Measurements from ENCODE around the gene STEAP1B.
A peak's percentile ranks its signal among the peaks of the same experiment; 100 is the strongest.
"Not testable (repeated sequence)": the region's sequence is repeated elsewhere in the genome, so short reads cannot be mapped to it uniquely, and the experiment has no call there.

Gene STEAP1B

GRCh38 chr7:22452960-22453558 lies 46.9 kb downstream of the STEAP1B start:
- no peak for DNase-seq (ENCODE audit: low spot score)

DNA sequence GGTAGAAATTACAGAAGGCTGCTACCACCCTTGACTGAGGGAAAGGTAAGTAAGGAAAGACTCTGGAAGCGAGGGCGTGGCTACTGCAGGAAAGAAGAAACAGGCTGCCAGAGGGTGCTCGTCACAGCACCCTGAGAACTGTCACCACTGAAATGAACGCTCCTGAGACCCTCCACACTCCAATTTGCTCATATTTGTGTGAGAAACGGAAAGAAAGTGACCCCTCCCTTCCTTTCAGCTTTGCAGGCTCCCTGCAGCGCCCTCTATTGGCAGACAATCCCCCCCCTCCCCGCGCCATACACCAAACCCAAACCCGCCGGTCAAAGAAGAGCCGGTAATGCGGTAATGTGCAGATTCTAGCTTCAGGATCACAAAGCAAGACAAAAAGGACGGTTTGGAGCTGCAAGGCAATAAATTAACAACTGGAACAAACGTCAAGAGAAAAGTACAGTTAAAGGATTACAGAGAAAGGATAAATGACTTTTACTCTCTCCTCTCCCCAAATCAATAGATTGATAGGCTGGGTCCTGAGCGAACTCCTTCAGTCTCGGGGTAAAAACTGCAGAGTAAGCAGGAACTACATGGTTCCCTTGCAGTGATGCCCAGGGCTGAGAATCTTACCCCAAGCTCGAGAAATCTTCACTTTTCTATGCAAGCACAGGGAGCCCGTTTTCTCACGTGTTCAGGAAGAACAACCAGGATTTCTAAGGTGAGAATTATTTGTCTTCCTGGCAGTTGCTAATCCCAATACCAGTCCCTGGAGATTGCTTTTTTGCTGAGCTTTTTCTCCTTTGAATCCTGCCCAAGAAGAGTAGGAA lies 47.6 kb downstream of the STEAP1B start:
- DNase-seq (ENCODE audit: low spot score) = peak; percentile 74

- DNase-seq (ENCODE audit: low spot score) = not testable (repeated sequence)
Measured at GRCh38 chr7:22450013-22450412, 50.0 kb downstream of the STEAP1B start.

GRCh38 chr7:22447762-22448161 lies 52.2 kb downstream of the STEAP1B start:
- DNase-seq (ENCODE audit: low spot score) = no peak

DNA sequence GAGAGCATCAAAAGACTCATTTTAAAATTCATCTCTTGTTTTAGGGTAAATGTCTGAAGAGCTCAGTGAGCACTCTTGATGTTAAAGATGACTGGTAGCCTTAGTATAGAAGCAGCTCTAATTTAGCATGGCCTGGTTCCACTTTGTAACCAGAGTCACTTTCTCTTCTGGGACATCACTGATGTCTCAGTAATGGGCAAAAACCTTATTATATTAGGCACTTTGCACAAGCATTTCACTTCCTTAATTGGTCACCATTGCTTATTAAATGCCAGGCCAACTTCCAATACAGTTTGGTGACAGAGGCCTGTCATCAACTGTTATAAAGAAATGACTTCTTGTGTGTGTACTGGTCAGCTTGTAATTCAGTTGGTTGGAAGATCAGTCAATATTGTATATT lies 53.0 kb downstream of the STEAP1B start:
- DNase-seq (ENCODE audit: low spot score) = no peak

GRCh38 chr7:22445853-22446252 lies 54.1 kb downstream of the STEAP1B start:
- DNase-seq (ENCODE audit: low spot score) = no peak

- DNase-seq (ENCODE audit: low spot score) = no peak
Measured at GRCh38 chr7:22445140-22445743, 54.7 kb downstream of the STEAP1B start.

GRCh38 chr7:22444181-22444971 lies 55.6 kb downstream of the STEAP1B start:
- DNase-seq (ENCODE audit: low spot score) = peak; percentile 33

GRCh38 chr7:22443370-22444180 lies 56.4 kb downstream of the STEAP1B start:
- peak; percentile 58 for DNase-seq (ENCODE audit: low spot score)

GRCh38 chr7:22442882-22443369 lies 57.1 kb downstream of the STEAP1B start:
- DNase-seq (ENCODE audit: low spot score) = no peak

GRCh38 chr7:22442187-22442881 lies 57.7 kb downstream of the STEAP1B start:
- peak; percentile 30 for DNase-seq (ENCODE audit: low spot score)

DNA sequence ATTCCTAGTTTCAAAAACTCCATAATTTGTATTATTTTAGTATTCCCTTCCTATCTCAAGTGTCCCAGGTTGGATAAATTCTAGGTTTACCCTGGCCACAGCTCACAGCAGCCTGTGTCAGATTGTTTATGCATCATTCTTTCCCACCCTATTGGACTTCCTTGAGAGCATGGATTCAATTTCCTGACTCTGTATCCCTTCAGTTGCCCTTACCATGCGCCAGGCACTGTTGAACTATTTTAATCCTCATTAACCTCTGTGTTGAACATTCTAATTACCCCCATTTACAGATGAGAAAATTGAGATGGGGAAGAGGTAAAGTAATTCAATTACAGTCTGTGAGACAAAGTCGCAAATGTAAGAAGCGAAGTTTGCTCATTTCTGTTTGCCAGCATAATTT lies 58.8 kb downstream of the STEAP1B start:
- DNase-seq (ENCODE audit: low spot score) = no peak

DNA sequence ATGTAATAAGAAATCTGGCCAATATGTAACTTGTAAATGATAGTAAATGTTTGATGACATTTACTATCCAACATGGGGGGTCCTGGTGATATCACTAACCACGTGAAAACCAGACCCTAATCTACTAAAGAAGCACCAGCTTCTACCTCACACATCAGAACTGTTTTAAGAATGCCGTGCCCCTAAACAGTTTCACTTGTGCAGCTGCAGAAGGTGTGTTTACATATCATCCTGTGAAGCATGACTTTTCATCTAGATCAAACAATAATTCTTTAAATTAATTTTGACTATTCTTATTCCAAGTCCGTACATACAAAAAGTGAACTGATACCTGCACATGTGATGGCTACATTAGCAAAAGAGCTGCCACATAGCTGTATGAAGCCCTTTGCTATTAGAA lies 61.0 kb downstream of the STEAP1B start:
- DNase-seq (ENCODE audit: low spot score) = no peak

DNA sequence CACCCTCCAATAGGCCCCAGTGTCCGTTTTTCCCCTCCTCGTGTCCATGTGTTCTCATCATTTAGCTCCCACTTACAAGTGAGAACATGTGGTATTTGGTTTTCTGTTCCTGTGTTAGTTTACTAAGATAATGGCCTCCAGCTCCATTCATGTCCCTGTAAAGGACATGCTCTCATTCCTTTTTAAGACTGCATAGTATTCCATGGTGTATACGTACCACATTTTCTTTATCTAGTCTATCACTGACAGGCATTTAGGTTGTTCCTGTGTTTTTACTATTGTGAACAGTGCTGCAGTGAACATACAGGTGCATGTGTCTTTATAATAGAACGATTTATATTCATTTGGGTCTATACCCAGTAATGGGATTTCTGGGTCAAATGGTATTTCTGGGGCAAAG lies 63.4 kb downstream of the STEAP1B start:
- DNase-seq (ENCODE audit: low spot score) = not testable (repeated sequence)

DNA sequence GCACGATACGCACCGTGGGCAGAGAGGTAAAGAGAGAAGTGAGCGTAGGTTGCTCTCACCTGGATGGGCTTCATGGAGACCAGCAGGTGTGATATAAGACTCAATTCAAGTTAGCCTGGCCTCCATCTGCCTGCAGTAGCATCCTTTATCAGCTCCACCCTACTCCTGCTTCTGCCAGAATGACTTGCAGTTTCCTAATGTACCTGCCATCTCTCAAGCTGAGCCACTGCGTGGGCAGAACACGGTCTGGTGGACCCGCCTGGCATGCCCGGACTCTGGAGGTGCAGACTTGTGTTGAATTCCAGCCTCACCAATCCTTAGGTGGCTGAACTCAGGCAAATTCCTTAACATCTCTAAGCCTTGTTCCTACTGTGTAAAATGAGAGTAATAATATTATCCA lies 64.3 kb downstream of the STEAP1B start:
- DNase-seq (ENCODE audit: low spot score) = no peak

- no peak for DNase-seq (ENCODE audit: low spot score)
Measured at GRCh38 chr7:22435105-22435504, 64.9 kb downstream of the STEAP1B start.

GRCh38 chr7:22433710-22434460 lies 66.1 kb downstream of the STEAP1B start:
- DNase-seq (ENCODE audit: low spot score) = no peak

DNA sequence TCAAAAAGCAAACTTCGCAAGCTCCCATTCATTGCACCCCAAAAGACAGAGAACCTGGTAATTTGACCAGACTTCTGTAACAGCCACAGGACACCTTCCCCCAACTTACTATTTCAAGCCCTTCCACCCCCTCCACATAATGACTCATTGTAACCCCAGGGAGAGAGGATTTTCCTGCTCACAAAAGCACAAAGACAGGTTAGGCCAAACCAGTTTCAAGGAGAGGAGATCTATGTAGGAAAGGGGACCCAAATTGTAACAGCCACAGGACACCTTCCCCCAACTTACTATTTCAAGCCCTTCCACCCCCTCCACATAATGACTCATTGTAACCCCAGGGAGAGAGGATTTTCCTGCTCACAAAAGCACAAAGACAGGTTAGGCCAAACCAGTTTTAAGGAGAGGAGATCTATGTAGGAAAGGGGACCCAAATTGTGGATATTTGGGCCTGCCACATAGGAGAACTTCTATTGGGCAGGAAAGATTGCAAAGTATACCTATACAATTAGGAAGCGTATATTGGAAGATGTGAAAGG lies 66.8 kb downstream of the STEAP1B start:
- DNase-seq (ENCODE audit: low spot score) = not testable (repeated sequence)

GRCh38 chr7:22432203-22432718 lies 67.7 kb downstream of the STEAP1B start:
- no peak for DNase-seq (ENCODE audit: low spot score)

DNA sequence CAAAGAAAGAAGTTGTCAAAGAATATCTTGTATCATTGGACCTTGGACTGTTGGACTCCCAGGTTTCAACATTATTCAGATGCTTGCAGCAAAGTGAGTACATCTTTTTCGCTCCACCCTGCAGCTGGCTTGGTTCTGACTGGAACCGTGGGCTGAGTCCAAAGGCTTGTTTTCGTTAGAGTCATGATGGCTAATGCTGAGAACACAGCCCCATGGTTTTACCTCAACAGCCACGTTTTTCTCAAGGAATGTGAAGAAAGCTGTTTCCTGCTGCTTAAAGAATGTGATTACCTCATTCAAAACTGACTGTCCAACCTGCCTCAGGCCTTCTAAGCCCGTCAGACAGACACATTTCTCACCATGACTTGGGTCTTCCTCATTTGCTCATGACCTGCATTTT lies 69.5 kb downstream of the STEAP1B start:
- DNase-seq (ENCODE audit: low spot score) = no peak
